CD8-positive, alpha-beta memory T cell (primary cell): ENCODE measurements around the gene COL25A1. TPM values are rescaled to one million over a fixed set of nuclear protein-coding genes. Genes with fewer than 3 reads are reported as not detected.
"Not testable (repeated sequence)": the region's sequence is repeated elsewhere in the genome, so short reads cannot be mapped to it uniquely, and the experiment has no call there.

Experiments
- CTCF ChIA-PET: fragments of 350-600 bp; sonication (Branson Sonifier 250); formaldehyde crosslinking; loops from one replicate; lab custom pipeline; 2021; ENCODE audit warnings: antibody characterized with exemption; lab: Charles Lee
- POLR2A ChIA-PET: fragments of 350-600 bp; sonication (Branson Sonifier 250); formaldehyde crosslinking; loops from one replicate; lab custom pipeline; 2021; ENCODE audit warnings: antibody characterized with exemption; lab: Charles Lee
- DNase-seq, 5 donors: peaks; one replicate each; pipeline versions ENCODE4 v3.0.0 to v3.0.0-alpha.2; 2020 to 2022; ENCODE audit warnings: mixed read lengths in 1 of 5
- H3K27ac ChIP-seq: one replicate; pipeline ENCODE4 v1.7.0; 2013; ENCODE audit warnings: low read depth, mild to moderate bottlenecking, low read length, moderate library complexity
- H3K27me3 ChIP-seq: 2 replicates; pipeline ENCODE4 v1.7.0; 2013; ENCODE audit warnings: low read length, mild to moderate bottlenecking; ENCODE audit not compliant: insufficient read depth, poor library complexity, severe bottlenecking
- H3K36me3 ChIP-seq: 2 replicates; pipeline ENCODE4 v1.7.0; 2013; ENCODE audit warnings: mild to moderate bottlenecking, low read length, moderate library complexity; ENCODE audit not compliant: insufficient read depth
- H3K4me1 ChIP-seq: 2 replicates; pipeline ENCODE4 v1.7.0; 2013; ENCODE audit warnings: mild to moderate bottlenecking, low read length, moderate library complexity; ENCODE audit not compliant: insufficient read depth
- H3K4me3 ChIP-seq: 2 replicates; pipeline ENCODE4 v1.7.0; 2013; ENCODE audit warnings: mild to moderate bottlenecking, low read length
- H3K9me3 ChIP-seq: 2 replicates; pipeline ENCODE4 v1.7.0; 2013; ENCODE audit warnings: mild to moderate bottlenecking, low read length
- H3K27ac Mint-ChIP-seq, 8 donors: one replicate each; pipeline ENCODE4 v1.8.0; 2020 to 2021; ENCODE audit warnings: mixed read lengths in 8 of 8, mild to moderate bottlenecking in 6 of 8, inconsistent platforms in 3 of 8, moderate library complexity in 3 of 8
- H3K27me3 Mint-ChIP-seq, 2 donors: one replicate each; pipeline ENCODE4 v1.8.0; 2020 to 2021; ENCODE audit warnings: mixed read lengths in 2 of 2, mild to moderate bottlenecking in 1 of 2, moderate library complexity in 1 of 2
- H3K36me3 Mint-ChIP-seq, 3 donors: one replicate each; pipeline ENCODE4 v1.8.0; 2020 to 2021; ENCODE audit warnings: mixed read lengths in 3 of 3, inconsistent platforms in 1 of 3, mild to moderate bottlenecking in 1 of 3
- H3K4me1 Mint-ChIP-seq, 3 donors: one replicate each; pipeline ENCODE4 v1.8.0; 2020 to 2021; ENCODE audit warnings: mixed read lengths in 3 of 3, inconsistent platforms in 1 of 3, mild to moderate bottlenecking in 1 of 3
- H3K4me3 Mint-ChIP-seq, 7 donors: one replicate each; pipeline ENCODE4 v1.8.0; 2020 to 2021; ENCODE audit warnings: mixed read lengths in 7 of 7, mild to moderate bottlenecking in 6 of 7, moderate library complexity in 4 of 7, inconsistent platforms in 2 of 7
- H3K9me3 Mint-ChIP-seq, 5 donors: one replicate each; pipeline ENCODE4 v1.8.0; 2020 to 2022; ENCODE audit warnings: mixed read lengths in 5 of 5, mild to moderate bottlenecking in 3 of 5, moderate library complexity in 2 of 5, inconsistent platforms in 1 of 5
- polyA plus RNA-seq: library from polyadenylated mRNA; unstranded; fragments of 300-500 nt; fragmentation: Illumina TruSeq; gene quantifications from one replicate; pipeline ENCODE4 v1.2.3, GENCODE V29; 2021
- total RNA-seq, 2 experiments: library from RNA; stranded (reverse); gene quantifications; one replicate each; pipeline ENCODE4 v1.2.3, GENCODE V29; 2021

The COL25A1 gene
- total and polyA plus RNA-seq, 3 experiments from 2014 or later = not detected

DNA sequence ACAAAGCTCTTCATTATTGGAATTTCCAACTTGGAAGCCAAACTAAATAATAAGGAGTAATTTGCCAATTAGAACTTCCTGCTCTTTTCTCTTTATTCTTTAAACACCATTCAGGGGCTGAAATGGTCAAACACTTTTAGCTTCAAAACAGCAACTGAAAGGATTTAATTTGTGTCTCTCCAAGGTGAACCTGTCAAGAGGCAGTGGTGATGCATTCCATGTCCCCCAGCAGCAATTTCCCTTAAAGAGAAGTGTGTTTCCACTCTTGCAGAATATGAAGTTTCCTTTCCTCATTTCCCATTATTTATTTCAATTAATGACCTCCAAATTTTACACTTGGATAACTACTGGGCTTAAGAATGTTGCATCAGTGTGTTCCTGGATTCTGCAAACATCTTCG is 156.0 kb downstream of the COL25A1 start:
- no peaks in the 10 kb centered on the region for H3K4me1 ChIP-seq
- H3K9me3 ChIP-seq = no peaks in the 10 kb centered on the region
- Mint-ChIP-seq H3K4me1 (no peaks in the 10 kb centered on the region), H3K4me3 (no peak overlapping the region), H3K27me3 (peaks cover 3 to 7% of the 10 kb centered on the region in 2 donors), H3K9me3 (peaks cover 0 to 8% (median 3%) of the 10 kb centered on the region in 5 donors), H3K36me3 (no peaks in the 10 kb centered on the region), H3K27ac (no peak overlapping the region)
- H3K27me3 ChIP-seq = no peaks in the 10 kb centered on the region
- CTCF ChIA-PET = no interaction called here
- no peak for DNase-seq
- no peaks in the 10 kb centered on the region for H3K36me3 ChIP-seq
- POLR2A ChIA-PET = no interaction called here
- H3K27ac ChIP-seq = no peak overlapping the region
- no peak overlapping the region for H3K4me3 ChIP-seq

GRCh38 chr4:109138125-109138524 is 164.3 kb downstream of the COL25A1 start:
- H3K4me3 ChIP-seq, H3K9me3 ChIP-seq, H3K27ac ChIP-seq, DNase-seq, H3K4me1 ChIP-seq, H3K36me3 ChIP-seq, H3K27me3 ChIP-seq, CTCF ChIA-PET, H3K4me3 Mint-ChIP-seq, H3K27ac Mint-ChIP-seq, H3K36me3 Mint-ChIP-seq, H3K27me3 Mint-ChIP-seq, POLR2A ChIA-PET, H3K4me1 Mint-ChIP-seq: not testable (repeated sequence)
- H3K9me3 Mint-ChIP-seq = peaks cover under 1 to 11% (median 6%) of the 10 kb centered on the region in 5 donors

DNA sequence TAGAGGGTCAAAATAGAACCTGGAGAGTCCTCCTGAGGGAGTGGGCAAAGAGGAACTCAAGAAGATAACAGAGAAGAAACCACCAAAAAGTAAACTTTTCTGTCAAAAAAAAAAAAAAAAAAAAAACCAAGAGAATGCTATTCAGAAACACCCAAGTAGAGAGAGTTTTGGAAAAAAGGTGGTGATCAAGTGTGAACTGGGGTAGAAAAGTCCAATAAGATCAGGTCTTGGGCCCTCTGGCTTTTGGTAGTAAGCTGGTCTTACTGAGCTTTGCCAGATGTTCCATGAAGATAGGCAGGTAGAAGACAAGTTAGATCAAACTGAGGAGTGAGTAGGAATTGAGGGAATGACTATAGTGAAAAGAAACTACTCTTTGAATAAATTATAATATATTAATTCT is 167.5 kb downstream of the COL25A1 start:
- H3K27me3 Mint-ChIP-seq = no peaks in the 10 kb centered on the region
- no peaks in the 10 kb centered on the region for H3K36me3 Mint-ChIP-seq
- H3K27me3 ChIP-seq = no peaks in the 10 kb centered on the region
- peaks cover 0 to 5% (median 2%) of the 10 kb centered on the region in 5 donors for H3K9me3 Mint-ChIP-seq
- no peaks in the 10 kb centered on the region for H3K36me3 ChIP-seq
- no peaks in the 10 kb centered on the region for H3K4me1 Mint-ChIP-seq
- DNase-seq = no peak
- H3K27ac Mint-ChIP-seq = no peak overlapping the region
- H3K4me3 ChIP-seq = no peak overlapping the region
- H3K4me3 Mint-ChIP-seq = no peak overlapping the region
- no peak overlapping the region for H3K27ac ChIP-seq
- ChIA-PET POLR2A (no interaction called here), CTCF (no interaction called here)
- no peaks in the 10 kb centered on the region for H3K4me1 ChIP-seq
- H3K9me3 ChIP-seq = no peaks in the 10 kb centered on the region

- no peaks in the 10 kb centered on the region for H3K4me1 ChIP-seq
- no peak overlapping the region for H3K4me3 ChIP-seq
- Mint-ChIP-seq H3K36me3 (no peaks in the 10 kb centered on the region), H3K27me3 (no peaks in the 10 kb centered on the region), H3K4me1 (no peaks in the 10 kb centered on the region), H3K4me3 (no peak overlapping the region), H3K27ac (no peak overlapping the region), H3K9me3 (peaks cover 0 to 5% (median 2%) of the 10 kb centered on the region in 5 donors)
- no peaks in the 10 kb centered on the region for H3K27me3 ChIP-seq
- ChIA-PET POLR2A (no interaction called here), CTCF (no interaction called here)
- no peak overlapping the region for H3K27ac ChIP-seq
- H3K9me3 ChIP-seq = no peaks in the 10 kb centered on the region
- DNase-seq = no peak
- H3K36me3 ChIP-seq = no peaks in the 10 kb centered on the region
These were observed 168.2 kb downstream of the COL25A1 start for GRCh38 chr4:109134268-109134667.

- no peaks in the 10 kb centered on the region for H3K4me1 ChIP-seq
- no peak overlapping the region for H3K4me3 ChIP-seq
- Mint-ChIP-seq H3K4me3 (no peak overlapping the region), H3K27ac (no peak overlapping the region), H3K4me1 (no peaks in the 10 kb centered on the region), H3K27me3 (peaks cover 0 to 6% of the 10 kb centered on the region in 2 donors), H3K9me3 (no peaks in the 10 kb centered on the region), H3K36me3 (no peaks in the 10 kb centered on the region)
- no peak overlapping the region for H3K27ac ChIP-seq
- H3K36me3 ChIP-seq = no peaks in the 10 kb centered on the region
- H3K9me3 ChIP-seq = no peaks in the 10 kb centered on the region
- ChIA-PET CTCF (no interaction called here), POLR2A (no interaction called here)
- no peaks in the 10 kb centered on the region for H3K27me3 ChIP-seq
- no peak for DNase-seq
These were observed 170.9 kb downstream of the COL25A1 start for GRCh38 chr4:109131559-109131958.

DNA sequence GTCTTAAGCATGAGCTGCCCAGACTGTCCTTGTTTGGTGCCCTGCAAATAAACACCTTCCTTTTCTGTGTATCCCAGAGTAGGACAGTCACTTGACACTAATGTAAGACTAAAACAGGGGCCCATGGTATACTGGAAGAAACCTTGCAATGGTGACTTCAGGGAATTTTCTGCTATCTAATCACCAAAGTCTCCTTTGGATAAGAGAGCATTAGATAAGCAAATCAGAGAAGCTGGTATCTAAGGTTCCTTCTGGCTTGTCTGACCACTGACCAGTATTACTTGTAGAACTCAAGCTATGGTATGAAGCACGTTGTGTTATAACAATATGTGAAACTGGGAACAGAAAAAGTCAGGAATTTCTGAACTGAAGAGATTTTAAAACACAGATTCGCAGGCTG is 173.9 kb downstream of the COL25A1 start:
- no peak overlapping the region for H3K4me3 ChIP-seq
- H3K9me3 Mint-ChIP-seq = no peaks in the 10 kb centered on the region
- H3K4me3 Mint-ChIP-seq = no peak overlapping the region
- peaks cover 0 to 6% of the 10 kb centered on the region in 2 donors for H3K27me3 Mint-ChIP-seq
- no peaks in the 10 kb centered on the region for H3K4me1 ChIP-seq
- H3K27ac Mint-ChIP-seq = no peak overlapping the region
- ChIA-PET CTCF (no interaction called here), POLR2A (no interaction called here)
- H3K27me3 ChIP-seq = no peaks in the 10 kb centered on the region
- no peak for DNase-seq
- no peaks in the 10 kb centered on the region for H3K4me1 Mint-ChIP-seq
- H3K36me3 ChIP-seq = no peaks in the 10 kb centered on the region
- H3K27ac ChIP-seq = no peak overlapping the region
- H3K36me3 Mint-ChIP-seq = no peaks in the 10 kb centered on the region
- H3K9me3 ChIP-seq = no peaks in the 10 kb centered on the region

GRCh38 chr4:109127866-109128265 is 174.6 kb downstream of the COL25A1 start:
- Mint-ChIP-seq H3K9me3 (no peaks in the 10 kb centered on the region), H3K27me3 (peaks cover 0 to 6% of the 10 kb centered on the region in 2 donors), H3K4me3 (no peak overlapping the region), H3K4me1 (no peaks in the 10 kb centered on the region), H3K27ac (no peak overlapping the region), H3K36me3 (no peaks in the 10 kb centered on the region)
- DNase-seq = no peak
- Histone ChIP-seq H3K4me1 (no peaks in the 10 kb centered on the region), H3K9me3 (no peaks in the 10 kb centered on the region), H3K27ac (no peak overlapping the region), H3K4me3 (no peak overlapping the region), H3K36me3 (no peaks in the 10 kb centered on the region), H3K27me3 (no peaks in the 10 kb centered on the region)
- CTCF ChIA-PET = no interaction called here
- POLR2A ChIA-PET = no interaction called here

- DNase-seq = no peak
- H3K36me3 Mint-ChIP-seq = no peaks in the 10 kb centered on the region
- CTCF ChIA-PET = no interaction called here
These were observed 175.6 kb downstream of the COL25A1 start for GRCh38 chr4:109126856-109127255.

DNA sequence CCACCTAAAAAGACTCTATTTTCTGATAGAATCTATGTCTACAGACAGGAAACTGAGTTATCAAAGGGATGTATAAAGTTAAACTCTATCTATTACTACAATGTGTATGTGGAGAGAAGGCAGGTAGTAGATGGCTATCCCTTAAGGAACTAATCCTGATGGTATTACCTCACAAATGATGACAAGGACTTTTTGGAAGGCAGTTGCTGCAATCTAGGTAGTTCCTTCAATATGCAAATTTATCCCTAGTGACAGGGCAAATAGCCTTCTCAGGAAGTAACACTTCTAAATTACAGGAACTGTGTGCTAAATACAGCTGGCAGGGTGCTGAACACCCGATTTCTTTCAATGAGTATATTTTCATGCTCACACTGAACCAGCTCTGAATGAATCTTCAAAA is 177.4 kb downstream of the COL25A1 start:
- Histone ChIP-seq H3K27me3 (no peaks in the 10 kb centered on the region), H3K4me3 (no peak overlapping the region), H3K36me3 (no peaks in the 10 kb centered on the region), H3K27ac (no peak overlapping the region), H3K9me3 (no peaks in the 10 kb centered on the region), H3K4me1 (no peaks in the 10 kb centered on the region)
- no peak overlapping the region for H3K27ac Mint-ChIP-seq
- CTCF ChIA-PET = no interaction called here
- H3K9me3 Mint-ChIP-seq = no peaks in the 10 kb centered on the region
- no peaks in the 10 kb centered on the region for H3K36me3 Mint-ChIP-seq
- peaks cover 0 to 6% of the 10 kb centered on the region in 2 donors for H3K27me3 Mint-ChIP-seq
- H3K4me1 Mint-ChIP-seq = no peaks in the 10 kb centered on the region
- no peak overlapping the region for H3K4me3 Mint-ChIP-seq
- no peak for DNase-seq
- POLR2A ChIA-PET = no interaction called here

More at GRCh38 chr4:109126856-109127255, 175.6 kb downstream of the COL25A1 start:
- Histone ChIP-seq H3K4me3 (no peak overlapping the region), H3K4me1 (no peaks in the 10 kb centered on the region), H3K27ac (no peak overlapping the region), H3K36me3 (no peaks in the 10 kb centered on the region), H3K9me3 (no peaks in the 10 kb centered on the region), H3K27me3 (no peaks in the 10 kb centered on the region)
- Mint-ChIP-seq H3K27me3 (peaks cover 0 to 6% of the 10 kb centered on the region in 2 donors), H3K4me1 (no peaks in the 10 kb centered on the region), H3K27ac (no peak overlapping the region), H3K4me3 (no peak overlapping the region), H3K9me3 (no peaks in the 10 kb centered on the region)
- POLR2A ChIA-PET = no interaction called here
